A549 (cell line): Measurements from ENCODE around the gene PIK3CD. TPM values are rescaled to one million over a fixed set of nuclear protein-coding genes. Genes with fewer than 3 reads are reported as not detected.

ENCODE experiments used
- ATAC-seq, 2 experiments: fragments of 200-7000 bp in 1 of 2; fragments of >200 bp in 1 of 2; cut with Nextera tagmentation in 1 of 2; cut with Tn5 transposase in 1 of 2; 3 replicates each; pipeline versions ENCODE4 v1.8.0 to v1.9.1; 2018 to 2020; ENCODE audit warnings: mild to moderate bottlenecking in 1 of 2, moderate library complexity in 1 of 2
- CTCF ChIA-PET: fragments of 300-600 bp; sonication (Branson Sonifier 250); formaldehyde crosslinking; extraction: SDS; loops from one replicate; lab custom pipeline; 2021; ENCODE audit warnings: antibody characterized with exemption, inconsistent platforms; lab: Yijun Ruan, JAX
- POLR2A ChIA-PET: fragments of 350-600 bp; formaldehyde crosslinking; extraction: SDS; loops from one replicate; lab custom pipeline; 2021; ENCODE audit warnings: antibody characterized with exemption, inconsistent platforms; lab: Yijun Ruan, JAX
- DNase-seq, 2 experiments: peaks; one replicate each; pipeline versions ENCODE4 v3.0.0 to v3.0.0-alpha.2; 2011 to 2016; ENCODE audit warnings: low read depth in 1 of 2, low spot score in 1 of 2
- FAIRE-seq: peaks from 2 replicates; lab custom pipeline; 2011; peaks lifted over from hg19 to GRCh38; lab: Jason Lieb, UNC
- H3K27ac ChIP-seq, 2 experiments: fragments of >200 bp; sonication (Bioruptor Twin); formaldehyde crosslinking; 3 replicates each; pipeline ENCODE4 v1.5.1; 2016 to 2017
- H3K4me1 ChIP-seq: fragments of >200 bp; sonication (Bioruptor Twin); formaldehyde crosslinking; 3 replicates; pipeline ENCODE4 v1.6.1; 2016
- H3K4me2 ChIP-seq: fragments of >200 bp; sonication (Bioruptor Twin); formaldehyde crosslinking; 3 replicates; pipeline ENCODE4 v1.6.1; 2016
- H3K4me3 ChIP-seq: fragments of >200 bp; sonication (Bioruptor Twin); formaldehyde crosslinking; 3 replicates; pipeline ENCODE4 v1.5.1; 2016
- H3K9me3 ChIP-seq: fragments of >200 bp; sonication (Bioruptor Twin); formaldehyde crosslinking; 3 replicates; pipeline ENCODE4 v1.6.1; 2016
- BHLHE40 ChIP-seq: IDR thresholded peaks from 2 replicates; pipeline ENCODE4 v1.6.1; 2012; ENCODE audit warnings: low read depth, low read length, inconsistent platforms
- CHD4 ChIP-seq: fragments of 200-600 bp; sonication (generic); IDR thresholded peaks from 2 replicates; pipeline ENCODE4 v1.6.1; 2016; ENCODE audit warnings: antibody characterized with exemption, mild to moderate bottlenecking, borderline replicate concordance
- EP300 ChIP-seq, 2 experiments: fragments of >200 bp; sonication (Bioruptor Twin); formaldehyde crosslinking; IDR thresholded peaks; 2 replicates in 1 of 2; 3 replicates in 1 of 2; pipeline ENCODE4 v1.6.1; 2016 to 2017
- FOSL2 ChIP-seq, 2 experiments: fragments of 450-650 bp in 1 of 2; fragments of >200 bp in 1 of 2; sonication (Bioruptor Twin) in 1 of 2; formaldehyde crosslinking; IDR thresholded peaks; 2 replicates each; pipeline versions ENCODE4 v1.5.0 to v1.6.1; 2016 to 2020; ENCODE audit warnings: mild to moderate bottlenecking in 1 of 2, moderate library complexity in 1 of 2
- FOXS1 ChIP-seq: fragments of 250-450 bp; sonication (Bioruptor Pico); IDR thresholded peaks from 2 replicates; pipeline ENCODE4 v1.5.0; 2020; ENCODE audit warnings: mild to moderate bottlenecking, moderate library complexity
- GATA3 ChIP-seq: IDR thresholded peaks from 2 replicates; pipeline ENCODE4 v1.6.1; 2012; ENCODE audit warnings: borderline replicate concordance
- HDAC2 ChIP-seq: fragments of 200-600 bp; sonication (generic); IDR thresholded peaks from 2 replicates; pipeline ENCODE4 v1.6.1; 2016
- JUN ChIP-seq, 2 experiments: fragments of >200 bp; sonication (Bioruptor Twin); formaldehyde crosslinking; IDR thresholded peaks; 2 replicates in 1 of 2; 3 replicates in 1 of 2; pipeline ENCODE4 v1.6.1; 2016 to 2017
- NFE2L2 ChIP-seq: fragments of 150-350 bp; conservative IDR thresholded peaks from 2 replicates; pipeline ENCODE4 v1.6.1; 2014; ENCODE audit warnings: low read length
- NR3C1 ChIP-seq: fragments of >200 bp; sonication (Bioruptor Twin); formaldehyde crosslinking; IDR thresholded peaks from 3 replicates; pipeline ENCODE4 v1.6.1; 2017
- PHF8 ChIP-seq: fragments of 200-600 bp; sonication (generic); IDR thresholded peaks from 2 replicates; pipeline ENCODE4 v1.6.1; 2016; ENCODE audit warnings: low read depth, mild to moderate bottlenecking, antibody characterized with exemption, moderate library complexity, borderline replicate concordance
- POLR2AphosphoS2 ChIP-seq: conservative IDR thresholded peaks from 2 replicates; pipeline ENCODE4 v1.6.1; 2012; ENCODE audit warnings: low read length, improper control_type of control experiment, inconsistent platforms
- RAD21 ChIP-seq, 2 experiments: fragments of >200 bp in 1 of 2; sonication (Bioruptor Twin) in 1 of 2; formaldehyde crosslinking in 1 of 2; IDR thresholded peaks in 1 of 2; conservative IDR thresholded peaks in 1 of 2; 2 replicates in 1 of 2; 3 replicates in 1 of 2; pipeline ENCODE4 v1.6.1; 2012 to 2018; ENCODE audit warnings: inconsistent platforms in 1 of 2
- RARB ChIP-seq: fragments of 250-450 bp; sonication (Bioruptor Pico); IDR thresholded peaks from 2 replicates; pipeline ENCODE4 v1.8.0; 2021; ENCODE audit warnings: mild to moderate bottlenecking, moderate library complexity
- RCOR1 ChIP-seq: fragments of 150-350 bp; IDR thresholded peaks from 2 replicates; pipeline ENCODE4 v1.6.1; 2014; ENCODE audit warnings: antibody characterized with exemption, low read length, low read depth
- RFX5 ChIP-seq: fragments of 450-650 bp; IDR thresholded peaks from 2 replicates; pipeline ENCODE4 v1.7.1; 2014; ENCODE audit warnings: antibody characterized with exemption, mild to moderate bottlenecking, moderate library complexity
- RNF2 ChIP-seq: fragments of 200-600 bp; sonication (generic); IDR thresholded peaks from 2 replicates; pipeline ENCODE4 v1.6.1; 2016; ENCODE audit warnings: low read depth, mild to moderate bottlenecking, antibody characterized with exemption, moderate library complexity, borderline replicate concordance
- SREBF2 ChIP-seq: fragments of 450-650 bp; IDR thresholded peaks from 2 replicates; pipeline ENCODE4 v1.6.1; 2014; ENCODE audit warnings: mild to moderate bottlenecking, moderate library complexity
- TFCP2L1 ChIP-seq: fragments of 250-450 bp; sonication (Bioruptor Pico); IDR thresholded peaks from 2 replicates; pipeline ENCODE4 v1.5.0; 2021; ENCODE audit warnings: mild to moderate bottlenecking
- TP53 ChIP-seq: fragments of 250-450 bp; sonication (Bioruptor Pico); IDR thresholded peaks from 2 replicates; pipeline ENCODE4 v1.5.0; 2021; ENCODE audit warnings: mild to moderate bottlenecking, moderate library complexity
- ZC3H11A ChIP-seq: fragments of 450-650 bp; IDR thresholded peaks from 2 replicates; pipeline ENCODE4 v1.6.1; 2014; ENCODE audit warnings: antibody characterized with exemption, mild to moderate bottlenecking
- ZFP36 ChIP-seq: fragments of 450-650 bp; IDR thresholded peaks from 2 replicates; pipeline ENCODE4 v1.6.1; 2014; ENCODE audit warnings: borderline replicate concordance; ENCODE audit not compliant: partially characterized antibody
- WGBS: methylation state at CpG from one replicate; pipeline ENCODE4 v1.1.6; 2017; ENCODE audit errors: missing lambda C conversion rate; 5-methylcytosine and 5-hydroxymethylcytosine counted together
- polyA plus RNA-seq, 4 experiments: library from polyadenylated mRNA; depleted of rRNA in 3 of 4; stranded (reverse); fragments of >200 nt; fragmentation: RNase III in 1 of 4; extraction: RNeasy Plus Mini Kit Qiagen cat#74134 plus additional on column Dnase treatment in 1 of 4; gene quantifications; 2 replicates in 3 of 4; 3 replicates in 1 of 4; pipeline ENCODE4 v1.2.3, GENCODE V29; 2011 to 2017
- TF ChIP-seq, protein P1 (sequence below): fragments of 250-450 bp; sonication (Bioruptor Pico); IDR thresholded peaks from 2 replicates; pipeline ENCODE4 v1.5.0; 2020; ENCODE audit warnings: low read depth, mild to moderate bottlenecking, moderate library complexity
- TF ChIP-seq, protein P2 (sequence below): IDR thresholded peaks from 2 replicates; pipeline ENCODE4 v1.6.1; 2012
- TF ChIP-seq, protein P3 (sequence below): IDR thresholded peaks from 2 replicates; pipeline ENCODE4 v1.6.1; 2012; ENCODE audit warnings: low read depth, borderline replicate concordance

PIK3CD gene
- polyA plus RNA-seq, 2 of the 4 experiments (the other 2 are of a cell fraction) = 2.4 to 3.5 TPM

DNA sequence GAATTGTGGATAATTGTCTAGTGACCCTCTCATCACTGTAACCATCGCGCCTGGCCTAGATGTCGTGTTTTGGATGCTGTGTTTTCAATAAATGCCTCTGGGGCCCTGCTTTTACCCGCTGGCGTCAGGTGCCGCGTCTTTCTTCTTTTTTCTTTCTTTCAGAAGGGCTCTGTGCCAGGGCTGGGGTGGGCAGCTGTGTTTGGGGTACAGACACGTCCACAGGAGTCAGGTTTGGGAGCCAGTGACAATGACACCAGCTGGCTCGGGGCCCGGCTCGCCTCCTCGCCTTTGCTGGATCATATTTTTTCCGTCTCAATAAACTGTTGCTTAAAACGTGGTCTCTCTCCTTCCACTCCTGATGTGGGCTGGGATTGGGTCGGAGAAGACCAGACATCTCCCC is 46.7 kb upstream of the PIK3CD start:
- no peak for DNase-seq
- WGBS = 93% methylated on average over 15 of the region's 15 CpGs
- POLR2A ChIA-PET = no interaction called here
- no peak for TF ChIP-seq EP300 (IDR thresholded peaks at IDR 0.05)
- no peak for TF ChIP-seq SREBF2
- no peak for TF ChIP-seq TFCP2L1 (CRISPR knock-in tag)
- no peak for TF ChIP-seq PHF8
- TF ChIP-seq FOXS1 (CRISPR knock-in tag) = no peak
- no peak for TF ChIP-seq RARB (CRISPR knock-in tag)
- no peak for TF ChIP-seq FOSL2 (IDR thresholded peaks at IDR 0.05)
- TF ChIP-seq FOSL2 (CRISPR knock-in tag; IDR thresholded peaks at IDR 0.05) = no peak
- TF ChIP-seq CHD4 = no peak
- TF ChIP-seq RAD21 (conservative IDR thresholded peaks at IDR 0.05 in 1 of 2, IDR thresholded peaks at IDR 0.05 in 1 of 2) = no peak
- TF ChIP-seq HDAC2 = no peak
- no peak for TF ChIP-seq ZFP36
- TF ChIP-seq, protein P1, sequence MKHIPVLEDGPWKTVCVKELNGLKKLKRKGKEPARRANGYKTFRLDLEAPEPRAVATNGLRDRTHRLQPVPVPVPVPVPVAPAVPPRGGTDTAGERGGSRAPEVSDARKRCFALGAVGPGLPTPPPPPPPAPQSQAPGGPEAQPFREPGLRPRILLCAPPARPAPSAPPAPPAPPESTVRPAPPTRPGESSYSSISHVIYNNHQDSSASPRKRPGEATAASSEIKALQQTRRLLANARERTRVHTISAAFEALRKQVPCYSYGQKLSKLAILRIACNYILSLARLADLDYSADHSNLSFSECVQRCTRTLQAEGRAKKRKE (CRISPR knock-in tag) = no peak
- TF ChIP-seq, protein P2, sequence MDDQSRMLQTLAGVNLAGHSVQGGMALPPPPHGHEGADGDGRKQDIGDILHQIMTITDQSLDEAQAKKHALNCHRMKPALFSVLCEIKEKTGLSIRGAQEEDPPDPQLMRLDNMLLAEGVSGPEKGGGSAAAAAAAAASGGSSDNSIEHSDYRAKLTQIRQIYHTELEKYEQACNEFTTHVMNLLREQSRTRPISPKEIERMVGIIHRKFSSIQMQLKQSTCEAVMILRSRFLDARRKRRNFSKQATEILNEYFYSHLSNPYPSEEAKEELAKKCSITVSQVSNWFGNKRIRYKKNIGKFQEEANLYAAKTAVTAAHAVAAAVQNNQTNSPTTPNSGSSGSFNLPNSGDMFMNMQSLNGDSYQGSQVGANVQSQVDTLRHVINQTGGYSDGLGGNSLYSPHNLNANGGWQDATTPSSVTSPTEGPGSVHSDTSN = no peak
- no peak for TF ChIP-seq POLR2AphosphoS2
- no peak for TF ChIP-seq RCOR1
- no peak for TF ChIP-seq RNF2
- TF ChIP-seq GATA3 = no peak
- no peak for TF ChIP-seq NFE2L2
- no peak for TF ChIP-seq JUN (IDR thresholded peaks at IDR 0.05)
- H3K9me3 ChIP-seq = no peaks in the 10 kb centered on the region
- ATAC-seq = no peak
- H3K4me1 ChIP-seq = no peaks in the 10 kb centered on the region
- no peak for FAIRE-seq
- CTCF ChIA-PET = no interaction called here
- H3K4me2 ChIP-seq = no peak overlapping the region
- H3K27ac ChIP-seq = no peak overlapping the region
- H3K4me3 ChIP-seq = no peak overlapping the region

DNA sequence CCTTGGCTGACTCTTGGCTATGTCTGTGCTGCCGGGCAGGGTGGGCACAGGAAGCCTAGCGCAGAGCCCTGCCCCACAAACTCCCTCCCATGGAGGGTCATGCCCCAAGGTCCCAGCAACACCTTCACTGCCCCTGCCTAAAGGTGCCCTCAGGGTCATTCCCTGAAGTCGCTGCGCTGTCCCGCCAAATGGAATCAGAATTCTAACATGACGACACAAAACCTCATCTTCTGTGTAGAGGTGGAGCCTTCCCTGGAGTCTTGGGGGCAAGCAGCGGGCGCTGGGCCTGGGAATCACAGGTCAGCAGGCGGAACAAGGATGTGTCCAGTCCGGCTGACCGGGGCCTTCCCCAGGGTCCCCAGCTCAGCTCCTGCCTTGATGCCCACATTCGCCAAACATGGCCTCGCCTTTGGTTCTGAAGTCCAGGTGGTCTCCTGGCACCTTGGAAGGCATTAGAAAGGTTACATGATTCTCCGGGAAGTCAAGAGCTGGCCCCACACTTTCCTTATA is 45.5 kb upstream of the PIK3CD start:
- POLR2A ChIA-PET = no interaction called here
- WGBS = 94% methylated on average over 12 of the region's 14 CpGs
- Histone ChIP-seq H3K27ac (no peak overlapping the region), H3K9me3 (no peaks in the 10 kb centered on the region), H3K4me1 (no peaks in the 10 kb centered on the region), H3K4me2 (no peak overlapping the region), H3K4me3 (no peak overlapping the region)
- ATAC-seq = no peak
- CTCF ChIA-PET = interaction anchor here (0.6 kb wide), 1 partner anchor 173 kb away, joined by 4 read pairs; no protein-coding TSS in a partner anchor
- DNase-seq = no peak
- TF ChIP-seq TP53 (CRISPR knock-in tag) = no peak
- TF ChIP-seq, protein P3, sequence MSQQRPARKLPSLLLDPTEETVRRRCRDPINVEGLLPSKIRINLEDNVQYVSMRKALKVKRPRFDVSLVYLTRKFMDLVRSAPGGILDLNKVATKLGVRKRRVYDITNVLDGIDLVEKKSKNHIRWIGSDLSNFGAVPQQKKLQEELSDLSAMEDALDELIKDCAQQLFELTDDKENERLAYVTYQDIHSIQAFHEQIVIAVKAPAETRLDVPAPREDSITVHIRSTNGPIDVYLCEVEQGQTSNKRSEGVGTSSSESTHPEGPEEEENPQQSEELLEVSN = no peak
- no peak for TF ChIP-seq NR3C1
- no peak for TF ChIP-seq ZC3H11A
- TF ChIP-seq BHLHE40 = no peak
- no peak for TF ChIP-seq RAD21 (conservative IDR thresholded peaks at IDR 0.05 in 1 of 2, IDR thresholded peaks at IDR 0.05 in 1 of 2)
- TF ChIP-seq, all 56 proteins: peak for 0
- no peak for FAIRE-seq

DNA sequence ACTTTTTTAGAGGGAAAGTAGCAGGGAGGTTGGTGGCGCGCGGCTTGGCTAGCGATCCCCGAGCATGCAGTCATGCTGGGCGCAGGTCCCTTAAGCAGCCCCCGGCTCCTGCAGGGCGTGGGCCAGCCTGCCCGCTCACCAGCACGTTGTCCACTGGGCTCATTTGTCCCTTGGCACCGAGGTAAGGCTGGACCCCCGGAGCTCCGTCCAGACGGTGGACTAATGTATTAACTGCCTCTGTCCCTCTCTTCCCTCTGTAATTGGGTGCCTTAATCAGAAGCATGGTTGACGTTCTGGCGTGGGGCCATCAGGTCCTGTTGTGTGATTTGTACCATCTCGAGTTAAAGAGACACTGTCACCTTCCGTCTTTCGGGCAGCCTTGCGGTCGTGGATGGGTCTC is 45.1 kb upstream of the PIK3CD start:
- FAIRE-seq (no peak), ATAC-seq (no peak), DNase-seq (no peak)
- ChIA-PET POLR2A (no interaction called here), CTCF (no interaction called here)
- Histone ChIP-seq H3K9me3 (no peaks in the 10 kb centered on the region), H3K4me1 (no peaks in the 10 kb centered on the region), H3K4me2 (no peak overlapping the region), H3K4me3 (no peak overlapping the region), H3K27ac (no peak overlapping the region)
- WGBS = 89% methylated on average over 21 of the region's 21 CpGs
- no peak for TF ChIP-seq NR3C1
- TF ChIP-seq RFX5 = no peak
